AG04450 (cell line): ENCODE results near the gene CSNK1G1. TPM values are rescaled to one million over a fixed set of nuclear protein-coding genes. Genes with fewer than 3 reads are reported as not detected.

Source experiments
- CTCF ChIA-PET: fragments of 300-600, 350-600 bp; formaldehyde crosslinking; extraction: SDS; loops from one replicate; lab custom pipeline; 2022; ENCODE audit warnings: antibody characterized with exemption, inconsistent platforms; lab: Charles Lee
- POLR2A ChIA-PET: fragments of 350-600 bp; formaldehyde crosslinking; extraction: SDS; loops from one replicate; lab custom pipeline; 2021; ENCODE audit warnings: antibody characterized with exemption, inconsistent platforms; lab: Yijun Ruan, JAX
- DNase-seq: peaks from one replicate; pipeline ENCODE4 v3.0.0-alpha.2; 2011; ENCODE audit warnings: low read depth, low spot score
- H3K27ac ChIP-seq: one replicate; pipeline ENCODE4 v1.5.1; 2012; ENCODE audit warnings: low read depth, low read length, control low read depth
- H3K27me3 ChIP-seq: one replicate; pipeline ENCODE4 v1.6.0; 2012; ENCODE audit warnings: low read length; ENCODE audit not compliant: control insufficient read depth, insufficient read depth
- H3K4me3 ChIP-seq: 2 replicates; pipeline ENCODE4 v1.5.1; 2011; ENCODE audit warnings: mild to moderate bottlenecking, low read depth, low read length, control low read depth
- H3K9me3 ChIP-seq: 2 replicates; pipeline ENCODE4 v1.5.1; 2012; ENCODE audit warnings: low read length; ENCODE audit not compliant: control insufficient read depth, insufficient read depth
- CTCF ChIP-seq: IDR thresholded peaks from 2 replicates; pipeline ENCODE4 v1.5.1; 2011; ENCODE audit warnings: low read depth, low read length, control low read depth, inconsistent platforms
- polyA plus RNA-seq: library from polyadenylated mRNA; depleted of rRNA; stranded (reverse); fragments of >200 nt; gene quantifications from 2 replicates; pipeline ENCODE4 v1.2.3, GENCODE V29; 2011

Gene CSNK1G1
- polyA plus RNA-seq, 1 experiment: 24.3 TPM

DNA sequence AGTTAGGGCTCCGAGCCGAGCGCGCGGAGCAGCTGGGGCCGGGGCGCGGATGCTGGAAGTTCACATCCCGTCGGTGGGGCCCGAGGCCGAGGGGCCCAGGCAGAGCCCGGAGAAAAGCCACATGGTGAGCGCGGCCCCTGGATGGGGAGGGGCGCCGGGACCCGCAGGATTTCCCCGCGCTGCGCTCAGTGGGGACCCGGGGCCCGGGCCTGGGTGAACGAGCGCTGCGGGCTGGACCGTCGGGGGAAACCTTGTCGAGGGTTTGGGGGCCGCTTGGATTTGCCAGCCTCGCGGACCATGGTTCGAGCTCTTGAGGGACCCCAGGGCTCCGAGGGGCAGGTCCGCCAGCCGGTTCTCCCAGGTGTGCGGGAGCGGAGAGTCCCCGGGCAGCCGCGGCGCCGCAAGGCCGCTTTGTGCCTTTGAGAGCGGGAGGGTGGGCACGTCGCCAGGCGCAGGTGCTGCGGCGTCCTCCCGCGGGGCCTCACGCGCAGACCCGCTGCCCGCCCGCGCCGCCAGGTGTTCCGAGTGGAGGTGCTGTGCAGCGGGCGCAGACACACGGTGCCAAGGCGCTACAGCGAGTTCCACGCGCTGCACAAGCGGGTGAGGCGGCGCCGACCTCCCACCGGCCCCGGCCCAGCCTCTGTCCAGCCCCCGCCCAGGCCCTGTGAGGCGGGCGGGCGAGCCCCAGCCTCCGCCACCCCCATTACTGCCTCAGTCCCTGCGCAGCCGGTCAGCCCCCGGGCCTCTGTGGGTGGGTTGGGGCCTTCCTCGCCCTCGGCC lies 204.1 kb downstream of the CSNK1G1 start, which contains the start of gene SNX22:
Gene SNX22, plus strand, starts transcription at position 5 of the 780 bp plus-strand sequence. Its CDS starts 45 bp downstream, at position 50.
- TF ChIP-seq CTCF: no peak
- Histone ChIP-seq H3K9me3 (no peaks in the 10 kb centered on the region; the same call in 1 of the 2 replicates), H3K27ac (no peak within 1 kb of the TSS), H3K27me3 (peaks cover 13% of the 10 kb centered on the region), H3K4me3 (peak within 1 kb of the TSS; percentile 53)
- no peak for DNase-seq
- ChIA-PET CTCF (interaction anchor here (0.6 to 2.7 kb wide), 4 partner anchors 12 to 204 kb away, joined by 3 to 13 read pairs (median 4); partner anchors contain the start of gene CSNK1G1), POLR2A (no interaction called here)

DNA sequence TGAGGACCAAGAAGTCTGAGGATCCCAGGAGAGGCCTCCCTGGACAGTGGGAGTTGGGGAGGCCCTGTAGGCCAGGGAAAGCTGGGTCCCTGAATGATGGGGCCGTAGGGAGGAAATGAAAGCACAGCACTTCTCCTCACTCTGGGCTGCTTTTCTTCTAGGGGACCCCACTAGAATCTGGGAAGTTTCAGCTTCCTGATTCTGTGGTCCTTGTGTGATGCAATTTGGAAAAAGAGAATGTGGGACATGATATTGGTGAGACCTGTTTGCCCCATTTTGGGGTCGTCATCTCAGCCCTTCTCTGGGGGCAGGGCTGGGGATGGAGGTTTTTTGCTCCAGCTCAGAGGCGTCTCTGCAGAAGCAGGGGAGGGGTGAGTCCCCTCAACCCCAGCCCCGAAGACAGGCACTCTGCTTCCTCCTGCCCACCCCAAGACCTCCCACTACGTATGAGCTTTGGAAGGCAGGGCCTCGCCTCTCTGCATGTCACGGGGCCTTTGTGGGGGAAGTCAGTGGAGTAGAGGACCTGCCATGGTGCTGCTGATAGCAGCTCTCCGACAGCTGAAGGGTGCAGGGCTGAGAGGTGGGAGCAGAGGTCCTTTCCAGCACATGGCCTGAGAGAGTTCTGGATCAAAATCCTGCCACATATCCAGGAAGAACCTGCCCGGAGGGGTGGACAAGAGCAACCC lies 205.9 kb downstream of the CSNK1G1 start:
- H3K4me3 ChIP-seq: no peak overlapping the region
- CTCF ChIA-PET: no interaction called here
- DNase-seq: no peak
- H3K27me3 ChIP-seq: peaks cover 13% of the 10 kb centered on the region
- no peak for TF ChIP-seq CTCF
- H3K27ac ChIP-seq: no peak overlapping the region
- no peaks in the 10 kb centered on the region; the same call in 1 of the 2 replicates for H3K9me3 ChIP-seq
- POLR2A ChIA-PET: interaction anchor here (0.7 to 1.2 kb wide), 3 partner anchors 9 to 1331 kb away, joined by 3 to 4 read pairs (median 4); no protein-coding TSS in a partner anchor

GRCh38 chr15:64149424-64149823 lies 206.5 kb downstream of the CSNK1G1 start:
- DNase-seq: no peak
- ChIA-PET CTCF (no interaction called here), POLR2A (interaction anchor here (0.7 to 1.2 kb wide), 3 partner anchors 10 to 1331 kb away, joined by 3 to 4 read pairs (median 4); no protein-coding TSS in a partner anchor)
- Histone ChIP-seq H3K4me3 (no peak overlapping the region), H3K27ac (no peak overlapping the region), H3K9me3 (no peaks in the 10 kb centered on the region; the same call in 1 of the 2 replicates), H3K27me3 (peaks cover 13% of the 10 kb centered on the region)
- no peak for TF ChIP-seq CTCF

DNA sequence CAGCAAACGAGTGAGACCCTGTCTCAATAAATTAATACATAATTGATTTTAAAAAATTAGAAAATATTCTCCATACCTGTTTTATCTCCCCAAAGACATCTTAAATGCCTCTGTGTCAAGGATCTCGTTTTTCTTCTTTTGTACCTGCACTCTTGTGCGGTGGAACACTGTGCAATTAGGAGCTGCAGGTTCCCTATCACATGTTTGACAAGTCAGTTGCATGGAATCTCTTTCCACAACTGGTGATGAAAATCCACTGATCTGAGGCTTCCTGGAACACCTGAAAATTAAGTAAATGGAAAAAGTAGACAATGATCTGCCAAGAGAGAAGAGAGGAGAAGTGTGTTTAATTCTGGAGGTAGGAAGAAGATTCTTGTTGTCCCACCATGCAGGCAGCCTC lies 207.4 kb downstream of the CSNK1G1 start:
- no peak overlapping the region for H3K4me3 ChIP-seq
- ChIA-PET POLR2A (no interaction called here), CTCF (no interaction called here)
- H3K9me3 ChIP-seq: no peaks in the 10 kb centered on the region; the same call in 1 of the 2 replicates
- peaks cover 13% of the 10 kb centered on the region for H3K27me3 ChIP-seq
- no peak for TF ChIP-seq CTCF
- DNase-seq: no peak
- no peak overlapping the region for H3K27ac ChIP-seq
